HUES6 (cell line): Measurements from ENCODE around the gene ROPN1B.

Experiments used
- H3K27ac ChIP-seq: 2 replicates; pipeline ENCODE4 v1.7.0; 2013; ENCODE audit warnings: low read depth, mild to moderate bottlenecking, low read length, inconsistent platforms
- H3K27me3 ChIP-seq: 2 replicates; pipeline ENCODE4 v1.6.1; 2013; ENCODE audit warnings: low read length; ENCODE audit not compliant: control insufficient read depth, insufficient read depth
- H3K36me3 ChIP-seq: 2 replicates; pipeline ENCODE4 v1.6.1; 2013; ENCODE audit warnings: low read length; ENCODE audit not compliant: control insufficient read depth, insufficient read depth
- H3K4me1 ChIP-seq: 2 replicates; pipeline ENCODE4 v1.6.1; 2013; ENCODE audit warnings: low read length; ENCODE audit not compliant: control insufficient read depth, insufficient read depth
- H3K4me3 ChIP-seq: 2 replicates; pipeline ENCODE4 v1.5.1; 2013; ENCODE audit warnings: low read depth, low read length
- H3K9ac ChIP-seq: one replicate; pipeline ENCODE4 v1.6.1; 2013; ENCODE audit warnings: mild to moderate bottlenecking, low read length
- H3K9me3 ChIP-seq: 2 replicates; pipeline ENCODE4 v1.6.1; 2013; ENCODE audit warnings: low read depth, low read length; ENCODE audit not compliant: control insufficient read depth, insufficient read depth

Gene ROPN1B

DNA sequence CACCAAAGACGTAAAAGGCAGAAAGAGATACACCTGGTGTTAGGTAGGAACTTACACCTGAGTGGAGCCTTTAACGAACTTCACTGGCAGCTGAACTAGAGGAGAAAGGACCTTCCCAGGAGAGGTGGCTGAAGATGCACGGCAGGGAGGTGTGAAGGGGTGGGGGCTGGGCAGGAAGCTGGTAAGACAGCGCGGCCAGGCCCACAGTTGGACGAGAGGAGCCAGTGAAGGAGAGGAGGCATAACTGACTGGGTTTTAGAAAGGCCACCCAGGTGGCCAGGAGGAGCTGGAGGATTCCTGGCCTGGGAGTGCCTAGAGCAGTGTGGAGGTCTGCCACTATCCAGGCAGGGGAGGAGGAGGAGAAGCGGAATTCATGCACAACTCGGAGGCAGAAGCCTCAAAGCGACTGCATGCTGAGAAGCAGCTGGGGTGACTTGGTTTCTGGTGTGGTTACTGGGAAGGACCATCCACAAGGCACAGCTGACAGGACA lies 63.0 kb downstream of the ROPN1B start:
- peaks cover 24% of the 10 kb centered on the region for H3K9me3 ChIP-seq
- H3K36me3 ChIP-seq = 0 out of 2 replicates have a peak, but pooled peaks cover 11% of the 10 kb centered on the region
- peaks cover 10% of the 10 kb centered on the region; the same call in 1 of the 2 replicates for H3K4me1 ChIP-seq
- H3K9ac ChIP-seq = no peak overlapping the region
- no peak overlapping the region for H3K27ac ChIP-seq
- no peaks in the 10 kb centered on the region for H3K27me3 ChIP-seq
- H3K4me3 ChIP-seq = no peak overlapping the region
